GM19239 (cell line): ENCODE results near the gene SNAP29.
"Not testable (repeated sequence)": the region's sequence is repeated elsewhere in the genome, so short reads cannot be mapped to it uniquely, and the experiment has no call there.

Source experiments
- DNase-seq: peaks from one replicate; pipeline ENCODE4 v3.0.0; 2011; ENCODE audit warnings: low spot score; ENCODE audit not compliant: insufficient read length
- FAIRE-seq: peaks from 2 replicates; lab custom pipeline; 2011; peaks lifted over from hg19 to GRCh38; lab: Jason Lieb, UNC

SNAP29 gene

DNA sequence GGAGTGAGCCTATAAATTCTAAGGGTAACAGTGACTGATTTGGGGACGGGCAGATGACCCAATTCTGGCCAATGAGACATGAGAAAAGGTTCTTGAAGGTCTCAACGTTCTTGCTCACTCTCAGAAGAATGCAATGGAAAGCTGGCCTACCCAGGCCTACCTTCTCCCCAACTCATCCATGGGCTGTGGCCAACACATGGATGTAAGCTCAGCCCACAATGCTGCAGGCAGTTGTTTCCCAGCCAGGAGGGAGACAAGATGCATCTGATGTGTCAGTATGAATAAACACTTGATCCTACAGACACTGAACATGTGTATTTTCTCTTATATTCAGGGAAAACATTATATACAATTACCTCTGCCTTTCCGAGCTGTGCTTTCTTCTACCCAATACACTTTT, 24.6 kb upstream of the SNAP29 start:
- FAIRE-seq, result no peak
- no peak for DNase-seq

DNA sequence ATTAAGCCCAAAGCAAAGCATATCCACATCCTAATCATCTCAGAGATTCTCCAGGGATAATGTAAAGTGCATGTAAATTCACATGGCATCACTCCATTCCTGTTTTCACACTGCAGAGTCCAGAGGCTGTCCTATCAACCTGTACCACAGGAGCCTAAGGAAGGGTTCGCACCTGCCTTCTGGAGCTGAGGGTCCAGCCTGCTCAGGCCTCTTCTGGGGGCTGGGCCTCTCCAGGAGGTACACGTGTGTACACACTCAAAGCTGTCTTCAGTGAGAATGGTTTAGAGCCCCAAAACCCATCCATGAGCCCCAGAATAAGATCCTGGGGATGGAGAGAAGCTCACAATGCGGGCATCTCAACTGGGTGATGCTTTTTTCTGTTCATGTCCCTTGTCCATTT, 24.1 kb upstream of the SNAP29 start:
- FAIRE-seq (no peak), DNase-seq (no peak)

DNA sequence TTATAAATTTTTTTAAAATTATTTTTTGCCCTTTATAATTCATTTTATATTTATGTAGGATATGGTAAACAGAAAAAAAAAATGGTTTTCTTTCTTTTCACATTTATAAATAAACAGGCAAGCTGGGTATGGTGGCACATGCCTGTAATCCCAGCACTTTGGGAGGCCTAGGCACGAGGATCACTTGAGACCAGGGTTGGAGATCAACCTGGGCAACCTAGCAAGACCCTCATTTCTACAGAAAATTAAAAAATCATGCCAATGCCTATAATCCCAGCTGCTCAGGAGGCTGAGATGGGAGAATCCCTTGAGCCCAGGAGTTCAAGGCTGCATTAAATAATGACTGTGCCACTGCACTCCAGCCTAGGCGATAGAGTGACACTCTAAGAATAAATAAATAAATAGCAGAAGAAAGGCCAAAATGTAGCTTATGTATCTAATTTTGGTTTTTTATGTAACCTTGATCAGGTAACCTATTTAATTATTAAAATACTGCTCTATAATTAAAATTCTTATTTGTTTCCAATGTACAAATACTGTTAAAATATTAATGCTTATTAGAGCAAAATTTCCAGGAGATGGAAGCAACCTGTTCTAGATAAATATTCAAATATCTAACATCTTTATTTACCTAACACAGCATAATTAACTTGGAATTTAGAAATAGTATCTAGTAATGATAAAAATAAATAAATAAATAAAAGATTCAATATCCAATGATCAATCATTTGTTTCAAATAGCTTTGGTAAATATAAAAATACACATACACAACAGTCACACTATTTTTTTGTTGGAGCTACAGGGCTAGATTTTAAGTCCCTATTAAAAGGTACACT, 21.6 kb upstream of the SNAP29 start:
- FAIRE-seq, result no peak
- DNase-seq, result no peak

DNA sequence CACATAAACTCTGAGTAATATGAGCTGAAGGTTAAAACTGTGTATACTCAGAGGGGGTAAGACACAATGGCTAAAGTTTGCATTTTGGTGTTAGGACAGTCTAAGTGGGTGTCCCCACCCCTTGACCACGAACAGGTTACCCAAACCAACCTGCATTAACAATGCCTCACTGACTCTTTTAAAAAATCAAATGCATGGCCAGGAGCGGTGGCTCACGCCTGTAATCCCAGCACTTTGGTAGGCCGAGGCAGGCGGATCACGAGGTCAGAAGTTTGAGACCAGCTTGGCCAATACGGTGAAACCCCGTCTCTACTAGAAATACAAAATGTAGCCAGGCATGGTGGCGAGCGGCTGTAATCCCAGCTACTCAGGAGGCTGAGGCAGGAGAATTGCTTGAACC, 19.5 kb upstream of the SNAP29 start:
- not testable (repeated sequence) for DNase-seq, FAIRE-seq

DNA sequence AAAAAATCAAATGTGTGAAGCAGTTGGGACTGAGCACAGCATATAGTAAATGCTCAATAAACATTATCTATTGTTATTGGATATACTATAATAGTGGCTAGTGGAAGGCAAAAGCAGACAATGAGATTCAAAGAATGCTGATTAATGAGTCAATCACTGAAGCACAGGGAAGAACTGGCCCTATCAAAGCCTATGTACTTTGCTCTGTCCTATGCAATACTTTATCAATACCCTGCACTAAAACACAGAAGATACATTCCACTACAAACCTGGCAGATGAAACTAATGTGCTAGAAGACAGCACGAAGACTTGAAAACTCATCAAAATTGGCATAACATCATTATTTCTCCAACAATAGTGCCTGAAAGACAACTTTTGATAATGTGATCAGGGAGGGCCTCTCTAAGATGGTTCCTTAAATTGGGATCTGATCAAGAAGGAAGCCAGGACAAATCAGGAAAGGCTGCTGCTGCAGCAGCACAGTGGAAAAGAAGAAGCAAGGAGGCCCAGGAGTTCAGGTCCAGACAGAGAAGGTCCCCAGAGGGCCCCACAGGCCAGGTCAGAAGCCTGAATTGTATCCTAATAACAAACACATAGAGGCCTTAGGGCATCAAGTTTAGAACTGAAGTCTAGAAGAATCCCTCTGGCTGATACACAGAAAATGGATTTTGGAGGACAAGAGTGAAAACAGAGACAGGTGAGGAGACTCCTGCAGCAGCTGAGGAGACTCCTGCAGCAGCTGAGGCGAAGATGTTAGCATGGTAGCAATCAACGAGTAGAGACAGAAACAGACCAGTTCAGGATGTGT, 18.8 kb upstream of the SNAP29 start:
- DNase-seq, result no peak
- no peak for FAIRE-seq

DNA sequence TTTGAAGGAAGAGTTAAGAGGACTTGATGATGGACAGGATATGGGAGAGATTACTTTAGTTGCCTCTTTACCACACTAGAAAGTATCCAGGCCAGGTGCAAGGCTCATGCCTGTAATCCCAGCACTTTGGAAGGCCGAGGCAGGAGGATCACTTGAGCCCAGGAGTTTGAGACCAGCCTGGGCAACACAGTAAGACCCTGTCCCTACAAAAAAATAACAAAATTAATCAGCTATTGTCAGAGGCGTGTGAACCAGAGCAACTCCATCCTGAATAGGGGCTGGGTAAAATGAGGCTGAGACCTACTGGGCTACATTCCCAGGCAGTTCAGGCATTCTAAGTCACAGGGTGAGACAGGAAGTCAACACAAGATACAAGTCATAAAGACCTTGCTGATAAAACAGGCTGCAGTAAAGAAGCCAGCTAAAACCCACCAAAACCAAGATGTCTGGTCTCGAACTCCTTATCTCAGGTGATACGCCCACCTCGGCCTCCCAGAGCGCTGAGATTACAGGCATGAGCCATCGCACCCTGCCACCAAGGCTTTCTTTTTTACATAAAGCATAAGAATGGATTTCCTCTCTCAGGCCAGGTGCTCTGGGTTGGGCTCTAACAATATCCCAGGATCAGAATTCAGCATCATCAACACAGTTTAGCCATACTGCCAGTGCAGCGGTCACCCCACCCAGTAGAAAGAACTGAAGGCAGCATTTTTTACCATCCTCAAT, 18.0 kb upstream of the SNAP29 start:
- FAIRE-seq, result no peak
- no peak for DNase-seq

DNA sequence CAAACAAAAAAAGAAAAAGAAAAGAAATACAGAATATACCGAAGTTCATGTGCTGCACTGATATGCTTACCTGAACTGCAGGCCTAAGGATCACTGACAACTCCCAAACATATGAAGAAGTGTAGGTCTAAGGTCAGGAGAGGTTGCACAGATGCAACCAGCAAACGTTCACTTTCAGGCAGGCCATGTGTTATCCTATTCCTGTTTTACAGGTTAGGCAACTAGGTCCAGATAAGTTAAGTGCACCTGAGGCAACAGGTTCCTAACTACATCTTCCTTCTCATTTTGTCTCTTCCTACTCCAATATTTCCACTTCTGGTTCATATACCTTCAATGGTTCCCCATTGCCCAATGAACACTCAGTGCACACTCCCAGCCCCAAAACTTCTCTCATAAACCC, 15.3 kb upstream of the SNAP29 start:
- no peak for DNase-seq

DNA sequence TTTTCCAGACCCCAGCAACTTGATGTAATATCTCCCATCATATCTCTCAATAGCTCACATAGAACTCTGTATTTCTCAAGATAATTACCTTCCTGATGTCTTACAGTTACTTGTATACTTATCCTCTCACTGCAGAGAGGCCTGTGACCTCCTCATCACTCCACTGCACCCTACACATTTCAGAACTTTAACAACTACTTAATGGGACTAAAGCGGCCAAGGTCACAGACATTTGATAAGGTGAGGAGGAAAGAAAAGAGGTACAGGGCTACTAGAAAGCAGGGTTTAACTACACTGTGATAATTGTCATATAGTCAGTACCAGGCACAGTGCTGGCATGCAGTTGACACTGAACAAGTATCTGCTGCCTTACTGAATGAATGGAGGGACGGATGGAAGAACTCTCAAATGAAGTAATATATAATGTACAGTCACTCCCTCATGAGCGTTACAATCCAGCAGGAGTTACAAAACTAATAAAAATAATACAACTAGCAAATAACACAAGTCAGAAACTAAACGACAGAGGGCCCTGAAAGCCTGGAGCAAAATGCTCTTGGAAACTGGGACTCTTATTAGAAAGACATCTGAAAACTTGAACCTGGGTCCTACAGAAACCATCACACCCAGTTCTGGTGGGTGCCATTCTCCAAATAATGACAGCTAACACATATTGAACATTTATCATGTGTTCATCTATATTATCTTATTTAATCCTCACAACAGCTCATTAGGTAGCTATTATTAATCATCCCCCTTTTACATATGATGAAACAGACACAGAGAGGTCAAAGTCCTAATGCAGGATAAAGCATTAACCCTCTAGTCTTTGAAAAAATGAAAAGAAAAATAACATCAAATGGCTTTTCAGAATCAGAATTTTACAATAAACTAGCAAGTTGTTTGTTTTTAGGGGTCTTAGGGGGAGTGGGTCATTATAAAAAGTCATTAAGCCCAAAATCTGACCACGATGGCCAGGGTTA, 14.5 kb upstream of the SNAP29 start:
- FAIRE-seq, result no peak
- DNase-seq, result no peak

More for the DNA sequence above, 15.3 kb upstream of the SNAP29 start:
- FAIRE-seq, result no peak

DNA sequence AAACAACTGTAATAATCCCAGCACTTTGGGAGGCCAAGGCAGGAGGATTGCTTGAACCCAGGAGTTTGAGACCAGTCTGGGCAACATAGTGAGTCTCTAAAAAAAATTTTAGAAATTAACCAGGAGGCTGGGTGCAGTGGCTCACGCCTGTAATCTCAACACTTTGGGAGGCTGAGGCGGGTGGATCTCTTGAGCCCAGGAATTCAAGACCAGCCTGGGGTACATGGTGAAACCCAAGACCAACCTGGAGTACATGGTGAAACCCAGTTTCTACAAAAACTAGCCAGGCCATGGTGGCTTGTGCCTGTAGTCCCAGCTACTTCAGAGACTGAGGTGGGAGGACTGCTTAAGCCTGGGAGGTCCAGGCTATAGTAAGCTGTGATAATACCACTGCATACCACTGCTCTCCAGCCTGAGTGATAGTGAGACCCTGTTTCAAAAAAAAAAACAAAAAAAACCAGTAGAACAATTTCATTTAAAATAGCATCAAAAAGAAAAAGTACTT, 11.4 kb upstream of the SNAP29 start:
- DNase-seq (no peak), FAIRE-seq (no peak)

DNA sequence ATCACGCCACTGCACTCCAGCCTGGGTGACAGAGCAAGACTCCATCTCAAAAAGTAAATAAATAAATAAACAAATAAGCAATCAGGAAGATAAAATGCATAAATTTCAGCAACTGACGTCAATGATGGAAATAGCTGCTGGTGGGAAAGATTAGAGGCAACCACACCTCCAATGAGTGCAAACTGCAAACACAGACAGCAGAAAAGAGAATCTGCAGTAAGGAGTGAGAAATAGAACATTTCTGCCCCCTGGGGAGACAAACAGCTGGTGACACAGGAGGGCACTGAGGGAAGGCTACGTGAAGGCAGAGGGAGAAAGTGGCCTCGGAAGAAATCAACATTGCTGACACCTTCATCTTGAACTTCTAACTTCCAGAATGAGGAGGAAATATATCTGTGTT, 6.7 kb upstream of the SNAP29 start:
- DNase-seq (no peak), FAIRE-seq (no peak)

DNA sequence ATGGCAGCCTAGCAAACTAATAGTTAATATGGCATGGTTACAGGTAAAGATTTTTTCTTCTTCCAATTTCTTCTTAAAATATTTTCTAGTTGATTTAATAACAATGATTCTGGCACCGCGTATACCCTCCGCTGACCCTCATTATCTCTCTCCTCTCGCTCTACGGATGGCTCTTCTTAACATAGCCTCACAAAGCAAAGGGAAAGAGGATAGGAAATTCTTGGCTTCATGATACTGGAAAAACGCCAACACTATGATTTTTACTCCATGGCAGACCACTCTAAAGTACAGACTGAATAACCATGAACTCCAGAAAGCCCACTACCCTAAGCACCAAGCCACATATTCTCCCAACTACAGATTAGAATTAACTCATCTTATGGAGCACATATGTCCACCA, 6.3 kb upstream of the SNAP29 start:
- DNase-seq, result no peak
- FAIRE-seq, result no peak

DNA sequence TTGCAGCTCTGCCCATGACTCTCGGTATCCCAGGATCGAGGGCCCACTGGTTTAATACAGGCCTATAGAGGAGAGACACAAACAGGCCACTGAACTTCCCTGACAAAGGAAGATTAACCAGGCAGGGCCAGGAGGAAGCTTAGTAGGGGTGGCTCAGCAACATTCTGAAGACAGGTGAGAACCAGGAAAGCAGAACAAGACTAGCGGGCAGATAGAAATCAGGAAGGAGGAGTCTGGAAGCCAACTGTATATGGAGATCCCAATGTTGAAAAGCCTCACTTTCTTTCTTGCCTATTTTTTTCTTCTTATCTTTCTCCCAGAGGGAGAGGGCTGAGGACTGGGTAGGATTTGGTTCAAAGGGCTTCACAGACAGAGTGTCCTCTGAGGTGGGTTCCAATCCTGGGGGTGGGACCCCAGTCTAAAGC, 5.6 kb upstream of the SNAP29 start:
- FAIRE-seq (peak; percentile 45), DNase-seq (no peak)

DNA sequence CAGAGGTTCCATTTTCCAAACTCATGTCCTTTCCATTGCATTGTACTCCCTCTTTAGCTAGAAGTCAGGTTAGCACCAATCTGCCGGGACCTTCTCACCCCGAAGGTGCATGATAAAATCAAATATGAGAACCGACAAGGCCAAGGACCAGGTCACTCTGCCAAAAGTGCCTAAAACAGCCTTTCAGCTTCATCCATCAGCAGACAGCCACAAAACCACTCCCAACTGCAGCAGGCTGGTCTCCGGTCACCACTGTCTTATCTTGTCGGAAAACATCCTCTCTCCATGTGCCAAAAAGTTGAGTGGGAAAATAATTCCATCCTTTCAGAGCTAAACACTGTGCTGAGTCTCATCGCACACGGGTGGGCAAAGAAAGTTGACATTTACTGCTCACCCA, 1.6 kb upstream of the SNAP29 start:
- DNase-seq (no peak), FAIRE-seq (no peak)

DNA sequence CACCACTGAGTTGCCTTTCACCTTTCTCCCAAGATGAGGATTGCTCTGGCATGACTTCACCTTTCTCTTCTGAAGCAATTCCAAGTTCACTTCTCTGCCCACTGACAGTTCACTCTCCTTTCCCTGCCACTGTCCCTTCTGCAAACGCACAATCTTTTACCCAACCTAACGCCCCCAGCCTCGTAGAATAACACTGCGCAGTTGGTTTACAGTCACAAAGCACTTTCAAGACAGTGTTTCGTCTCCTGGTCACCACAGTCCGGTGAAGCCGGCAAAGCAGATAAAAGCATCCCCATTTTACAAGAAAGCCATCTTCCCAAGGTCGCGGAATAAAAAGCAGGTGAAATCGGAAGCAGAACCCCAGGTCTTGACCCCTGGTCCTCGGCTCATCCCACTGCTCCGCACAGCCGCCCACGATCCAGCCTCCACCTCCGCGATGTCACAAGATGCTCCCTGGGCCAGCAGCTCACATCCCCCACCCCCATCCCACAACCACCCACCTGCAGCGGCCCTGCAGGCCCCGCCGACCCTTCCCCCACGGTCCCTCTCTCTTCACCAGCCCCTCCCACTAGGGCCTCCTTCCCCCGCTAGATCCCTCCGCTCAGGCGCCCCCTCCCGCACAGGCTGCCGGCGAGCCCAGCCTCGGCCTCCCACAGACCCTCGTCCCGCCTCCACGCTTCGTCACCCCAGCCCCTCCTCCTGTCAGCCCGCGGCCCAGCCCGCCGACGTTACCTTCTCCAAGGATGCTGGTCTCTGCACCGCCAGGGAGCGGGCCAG, 781 bp upstream of the SNAP29 start:
- DNase-seq, result peak; percentile 65
- FAIRE-seq, result peak; percentile 81

DNA sequence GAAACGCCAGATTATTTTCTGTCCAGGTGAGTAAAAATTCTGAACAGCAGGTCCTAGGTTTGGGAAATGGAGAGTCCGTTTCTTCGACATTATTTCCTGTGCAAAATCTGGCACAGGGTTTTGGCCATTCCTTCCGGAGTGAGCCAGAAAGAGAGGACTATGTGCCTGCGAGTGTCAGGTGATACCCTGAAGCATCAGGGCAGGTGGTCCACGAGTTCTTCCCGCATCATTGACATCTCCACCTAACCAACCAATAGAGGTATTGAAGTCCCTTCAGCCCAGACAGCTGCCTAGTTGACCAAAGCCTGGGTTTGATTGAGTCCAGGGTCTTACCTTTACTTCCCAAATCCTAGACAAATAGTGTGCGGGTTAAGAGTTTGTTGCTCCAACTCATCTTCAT, 808 bp downstream of the SNAP29 start:
- FAIRE-seq (no peak), DNase-seq (no peak)

DNA sequence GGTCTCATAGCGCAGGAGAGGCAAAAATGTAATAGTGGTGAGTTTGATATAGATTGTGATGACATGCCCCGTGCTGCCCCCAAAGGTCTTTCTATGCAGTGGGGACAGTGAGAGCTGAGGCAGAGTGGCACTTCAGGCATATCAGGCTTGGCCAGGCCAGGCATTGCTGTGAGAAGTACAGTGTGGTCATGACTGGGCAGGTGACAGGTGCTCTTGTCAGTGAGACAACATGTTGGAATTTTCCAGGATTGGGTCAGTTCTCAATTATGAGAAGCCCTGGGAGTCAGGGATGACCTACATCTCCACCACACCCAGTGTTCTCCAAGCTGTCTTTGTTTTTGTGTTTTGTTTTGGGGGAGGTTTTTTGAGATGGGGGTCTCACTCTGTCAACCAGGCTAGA, 3.7 kb downstream of the SNAP29 start:
- DNase-seq (no peak), FAIRE-seq (no peak)

DNA sequence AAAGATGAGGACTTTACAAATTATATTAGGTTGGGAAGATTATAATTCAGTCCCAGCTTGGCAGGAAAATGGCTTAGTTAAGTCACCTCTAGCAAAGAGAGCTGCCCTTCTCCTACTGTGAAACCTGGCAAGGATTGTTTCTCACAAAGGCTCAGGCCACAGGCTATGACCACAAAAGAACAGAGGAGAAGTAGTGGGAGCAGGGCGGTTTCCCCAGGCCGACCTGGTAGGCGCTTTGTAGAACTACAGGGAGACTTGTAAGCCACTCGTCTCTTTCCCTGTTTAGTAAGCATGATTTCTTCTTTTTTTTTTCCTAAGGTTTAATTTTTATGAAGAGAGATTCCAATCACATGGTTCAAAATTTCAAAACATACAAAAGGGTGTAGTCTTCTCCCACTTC, 4.6 kb downstream of the SNAP29 start:
- no peak for DNase-seq
- no peak for FAIRE-seq

DNA sequence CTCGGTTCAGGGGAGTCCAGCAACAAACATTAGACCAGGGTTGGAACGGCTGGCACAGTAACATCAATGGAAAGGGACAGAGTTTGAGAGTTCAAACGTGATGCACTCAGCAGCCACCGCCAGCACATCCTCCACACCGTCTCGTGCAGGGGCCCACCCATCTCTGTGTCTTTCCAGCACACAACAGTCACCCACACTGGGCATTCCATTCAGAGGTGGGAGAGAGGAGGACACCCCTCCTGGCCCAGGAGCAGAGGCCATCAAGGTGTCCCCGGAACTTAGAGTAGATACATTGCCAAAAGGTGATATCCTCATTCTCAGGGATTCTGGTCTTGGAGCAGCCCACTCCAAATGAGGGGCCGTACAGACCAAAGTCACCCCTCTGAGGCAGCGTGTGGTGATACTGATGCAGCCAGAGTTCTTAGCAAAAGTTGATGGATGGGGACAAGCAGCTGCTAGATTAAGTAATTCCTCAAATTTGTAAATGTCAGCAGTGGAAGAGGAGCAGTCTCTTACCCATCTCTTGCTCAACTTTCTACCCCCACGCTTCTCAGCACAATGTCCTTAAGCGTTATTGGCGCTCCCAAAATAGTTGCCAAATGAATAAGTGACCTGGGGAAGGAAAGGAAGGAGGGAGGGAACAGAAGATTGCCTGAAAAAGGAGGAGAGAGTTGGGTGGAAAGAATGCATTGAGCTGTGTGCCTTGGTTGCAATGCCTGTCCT, 5.5 kb downstream of the SNAP29 start:
- FAIRE-seq, result no peak
- no peak for DNase-seq
